Amniotic stem cell (primary cell): ENCODE results near the gene SMPD3.

Source experiments
- DNase-seq: peaks from one replicate; lab custom pipeline; 2025; lab: John Stamatoyannopoulos, UW

Gene SMPD3

GRCh38 chr16:68404736-68405345, 43.5 kb downstream of the SMPD3 start:
- no peak for DNase-seq

DNA sequence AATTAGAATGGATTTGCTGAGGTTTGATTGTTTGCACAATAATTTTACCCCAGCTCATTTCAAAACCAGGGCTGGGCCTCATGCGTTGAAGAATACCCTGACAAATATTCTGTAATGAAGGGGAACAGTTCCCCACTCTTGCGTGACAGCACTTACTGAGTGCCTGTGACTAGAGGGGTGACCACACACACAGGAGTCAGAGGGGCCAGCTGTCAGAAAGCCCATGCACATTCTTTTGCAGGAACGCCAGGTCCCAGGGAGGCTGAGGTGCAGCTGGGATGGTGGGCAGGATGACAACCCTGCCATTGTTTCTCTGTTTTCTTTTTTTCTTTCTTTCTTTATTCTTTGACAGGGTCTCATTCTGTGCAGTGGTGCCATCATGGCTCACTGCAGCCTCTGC, 44.6 kb downstream of the SMPD3 start:
- no peak for DNase-seq

- no peak for DNase-seq
Measured at GRCh38 chr16:68403177-68403576, 45.1 kb downstream of the SMPD3 start.

- no peak for DNase-seq
Measured at GRCh38 chr16:68402748-68403040, 45.6 kb downstream of the SMPD3 start.

DNA sequence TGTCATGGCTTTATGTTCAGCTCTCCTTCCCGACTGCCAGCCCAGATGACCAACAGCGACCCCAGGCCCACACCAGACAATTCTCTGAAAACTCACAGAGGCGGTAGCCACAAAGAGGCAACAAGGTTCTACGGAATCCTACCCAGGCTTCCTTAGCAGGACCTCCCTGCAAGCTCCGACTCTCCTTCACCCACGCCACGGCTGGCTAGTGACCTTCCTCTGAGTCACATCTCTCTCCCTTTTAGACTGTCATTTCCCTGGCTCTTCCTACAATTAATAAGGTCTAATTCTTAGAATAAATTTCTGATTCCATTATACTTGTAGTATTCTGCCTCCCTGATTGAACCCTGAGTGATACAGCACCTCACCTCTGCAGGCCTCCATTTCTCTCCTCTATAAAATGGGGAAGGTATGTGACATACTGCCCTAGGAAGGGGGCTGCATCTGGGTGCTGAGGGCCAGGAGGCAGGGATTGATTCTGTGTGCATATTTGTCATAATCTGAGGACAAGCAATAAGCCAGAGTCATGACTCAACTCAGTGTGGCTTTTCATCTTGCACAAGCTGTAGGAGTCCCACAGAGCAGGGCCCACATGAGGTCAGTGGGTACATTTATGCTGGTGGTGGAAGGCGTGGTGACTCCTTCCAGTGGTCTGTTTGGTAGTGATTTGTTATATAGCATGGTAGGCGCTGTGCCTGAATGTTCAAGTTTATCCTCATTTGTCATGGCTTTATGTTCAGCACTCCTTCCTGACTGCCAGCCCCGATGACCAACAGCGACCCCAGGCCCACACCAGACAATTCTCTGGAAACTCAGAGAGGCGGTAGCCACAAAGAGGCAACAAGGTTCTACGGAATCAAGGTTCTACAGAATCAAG, 46.2 kb downstream of the SMPD3 start:
- DNase-seq = no peak

DNA sequence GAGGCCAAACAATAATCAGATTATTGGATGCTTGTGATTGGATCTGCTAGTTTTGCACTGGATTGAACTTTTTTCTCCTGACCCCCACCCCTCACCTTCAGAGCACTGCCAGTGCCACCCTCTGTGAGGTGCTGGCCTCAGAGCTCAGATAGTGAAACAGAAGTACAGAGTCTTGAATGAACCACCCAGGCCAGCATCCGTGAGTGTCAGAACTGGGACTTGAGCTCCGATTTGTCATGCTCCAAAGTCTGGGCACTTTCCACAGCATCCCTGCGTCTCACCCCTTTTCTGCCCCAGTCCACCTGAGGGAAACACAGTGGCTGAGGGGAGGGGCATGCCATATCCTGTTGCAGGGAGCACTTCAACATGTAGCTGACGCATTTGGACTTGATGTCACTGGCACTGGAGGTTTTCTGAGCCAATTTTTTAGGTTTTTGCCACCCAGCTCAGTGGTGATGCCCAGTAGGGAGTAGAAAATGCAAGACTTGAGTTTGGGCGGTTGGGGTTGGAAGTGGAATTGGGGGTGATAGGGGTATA, 47.3 kb downstream of the SMPD3 start:
- DNase-seq = no peak

DNA sequence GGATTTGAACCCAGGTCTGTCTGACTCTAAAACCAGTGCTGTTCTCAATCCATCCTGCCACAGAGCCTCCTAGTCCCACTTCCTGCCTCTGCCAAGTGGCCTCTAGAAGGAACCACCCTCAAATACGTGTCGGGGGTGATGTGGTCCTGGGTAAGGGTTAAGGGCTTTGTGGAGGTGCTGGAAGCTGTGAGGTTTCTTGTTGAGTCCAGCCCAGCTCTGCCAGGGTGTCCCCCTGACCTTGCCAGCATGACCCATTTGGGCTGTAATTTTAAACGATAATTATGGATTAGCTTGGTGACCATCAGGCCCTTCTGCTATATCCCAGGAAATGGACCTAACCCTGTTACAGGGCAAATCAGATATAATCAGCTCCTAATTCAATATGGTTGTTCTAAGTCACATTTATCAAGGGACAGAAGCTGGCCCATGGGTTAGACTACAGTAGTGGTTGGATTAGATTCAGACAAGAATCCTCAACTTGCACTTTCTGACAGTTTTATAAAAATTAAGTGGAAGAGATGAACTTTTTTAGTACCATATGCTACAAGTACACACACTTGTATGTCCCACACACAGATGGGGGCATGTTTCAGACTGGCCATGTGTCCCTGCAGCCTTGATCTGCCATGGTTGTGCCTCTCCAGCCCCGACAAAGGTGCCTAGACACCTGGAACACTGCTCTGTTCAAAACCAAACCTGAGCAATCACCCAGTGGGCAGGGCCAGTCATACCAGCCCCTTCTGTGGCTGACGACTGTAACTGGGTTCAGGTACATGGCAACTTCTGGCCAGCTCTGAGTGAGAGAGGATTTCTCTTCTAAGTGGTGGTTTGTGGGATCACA, 48.0 kb downstream of the SMPD3 start:
- DNase-seq = no peak

- DNase-seq = no peak
Measured at GRCh38 chr16:68399456-68399855, 48.9 kb downstream of the SMPD3 start.

DNA sequence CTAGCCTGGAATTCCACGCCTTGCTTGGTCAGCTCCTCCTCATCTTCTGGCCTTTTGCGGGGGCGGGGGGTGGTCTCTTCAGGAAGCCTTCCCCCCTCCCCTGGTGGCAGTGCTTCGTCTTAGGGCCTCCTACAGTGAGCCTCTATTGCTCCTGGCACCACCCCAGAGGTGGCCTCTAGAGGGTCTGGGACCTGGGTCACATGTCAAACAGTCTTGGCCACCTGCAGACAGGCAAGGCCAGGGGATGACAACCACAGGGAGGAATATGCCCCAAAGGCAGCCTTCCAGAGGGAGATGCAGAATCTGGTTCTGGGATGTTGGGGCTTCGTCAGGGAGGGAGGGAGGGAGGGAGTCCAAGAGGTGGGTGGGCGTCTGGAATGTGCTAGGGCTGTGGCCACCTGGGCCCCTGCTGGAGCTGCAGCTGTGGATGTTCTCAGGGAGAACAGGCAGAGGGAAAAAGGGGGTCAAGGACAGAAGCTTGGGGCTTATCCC, 50.6 kb downstream of the SMPD3 start:
- DNase-seq = no peak

DNA sequence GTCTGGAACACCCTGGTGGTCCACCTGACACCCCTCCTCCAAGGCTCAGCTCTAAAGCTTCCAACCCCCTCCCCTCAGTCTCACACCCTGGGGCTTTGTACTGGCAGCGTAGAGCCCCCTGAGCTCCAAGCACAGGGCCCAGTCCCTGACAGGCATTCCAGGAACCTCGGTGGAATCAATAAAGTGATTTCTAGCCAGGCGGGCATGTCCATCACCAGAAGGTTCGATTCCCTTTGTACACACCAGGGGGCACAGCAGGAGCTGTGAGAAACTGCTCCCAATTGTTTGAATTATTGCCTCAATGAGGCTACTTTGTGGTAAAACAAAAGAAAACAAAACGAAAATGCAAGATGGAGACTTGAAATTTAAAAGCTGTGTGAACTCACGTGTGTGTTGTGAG, 51.8 kb downstream of the SMPD3 start:
- no peak for DNase-seq

DNA sequence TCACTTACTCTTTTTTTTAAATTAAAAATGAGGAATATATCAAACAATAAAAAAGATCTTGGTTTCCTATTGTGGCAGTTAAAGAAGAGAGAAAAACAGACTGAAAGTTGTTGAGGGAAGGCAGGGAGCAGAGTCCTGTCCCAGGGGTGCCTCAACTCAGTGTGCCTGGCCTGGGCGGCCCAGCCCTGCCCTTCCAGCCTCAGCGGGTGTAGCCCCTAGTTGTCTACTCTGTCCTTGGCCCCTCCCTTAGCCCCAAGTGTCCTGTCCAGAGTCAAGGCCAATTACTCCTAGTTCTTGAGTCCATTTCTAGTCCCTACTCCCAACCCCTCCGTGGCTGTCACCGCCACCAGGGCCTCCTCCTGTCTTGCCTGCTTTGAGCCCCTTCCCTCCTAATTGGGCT, 52.5 kb downstream of the SMPD3 start:
- DNase-seq = no peak

- DNase-seq = no peak
Measured at GRCh38 chr16:68395167-68395786, 53.0 kb downstream of the SMPD3 start.

DNA sequence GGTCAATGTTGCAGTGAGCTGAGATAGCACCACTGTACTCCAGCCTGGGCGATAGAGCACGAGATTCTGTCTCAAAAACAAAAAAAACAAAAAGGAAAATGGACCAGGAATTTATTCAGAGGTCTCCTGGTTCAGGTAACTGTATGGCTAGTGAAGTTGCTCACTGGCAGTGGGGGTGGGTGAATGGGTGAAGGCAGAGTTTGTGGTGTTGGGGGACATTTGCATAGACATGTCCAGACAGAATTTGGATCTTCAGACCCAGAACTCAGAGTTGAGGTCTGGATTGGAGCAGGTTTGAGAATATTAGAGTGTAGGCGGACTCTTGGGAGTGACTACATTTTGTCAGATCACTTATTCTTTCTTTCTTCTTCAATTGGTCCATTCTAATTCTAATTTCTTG, 55.0 kb downstream of the SMPD3 start:
- no peak for DNase-seq

DNA sequence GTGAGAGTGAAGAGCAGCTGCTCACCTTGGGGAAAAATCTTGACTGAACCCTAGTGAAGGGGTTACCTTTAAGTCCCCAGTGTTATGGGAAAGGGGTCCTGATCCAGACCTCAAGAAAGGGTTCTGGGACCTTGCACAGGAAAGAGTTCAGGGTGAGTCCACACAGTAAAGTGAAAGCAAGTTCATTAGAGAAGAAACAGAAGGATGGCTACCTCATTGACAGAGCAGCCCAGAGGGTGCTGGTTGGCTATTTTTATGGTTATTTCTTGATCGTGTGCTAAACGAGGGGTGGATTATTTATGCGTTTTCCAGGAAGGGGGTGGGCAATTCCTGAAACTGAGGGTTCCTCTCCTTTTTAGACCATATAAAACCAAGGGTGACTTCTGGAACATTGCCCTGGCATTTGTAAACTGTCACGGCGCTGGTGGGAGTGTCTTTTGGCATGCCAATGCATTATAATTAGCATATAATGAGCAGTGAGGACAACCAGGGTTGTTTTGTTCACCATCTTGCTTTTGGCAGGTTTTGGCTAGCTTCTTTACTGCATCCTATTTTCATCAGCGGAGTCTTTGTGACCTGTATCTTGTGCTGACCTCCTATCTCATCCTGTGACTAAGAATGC, 58.4 kb downstream of the SMPD3 start:
- no peak for DNase-seq

- DNase-seq = no peak
Measured at GRCh38 chr16:68389006-68389405, 59.3 kb downstream of the SMPD3 start.

- DNase-seq = no peak
Measured at GRCh38 chr16:68388124-68388523, 60.2 kb downstream of the SMPD3 start.

DNA sequence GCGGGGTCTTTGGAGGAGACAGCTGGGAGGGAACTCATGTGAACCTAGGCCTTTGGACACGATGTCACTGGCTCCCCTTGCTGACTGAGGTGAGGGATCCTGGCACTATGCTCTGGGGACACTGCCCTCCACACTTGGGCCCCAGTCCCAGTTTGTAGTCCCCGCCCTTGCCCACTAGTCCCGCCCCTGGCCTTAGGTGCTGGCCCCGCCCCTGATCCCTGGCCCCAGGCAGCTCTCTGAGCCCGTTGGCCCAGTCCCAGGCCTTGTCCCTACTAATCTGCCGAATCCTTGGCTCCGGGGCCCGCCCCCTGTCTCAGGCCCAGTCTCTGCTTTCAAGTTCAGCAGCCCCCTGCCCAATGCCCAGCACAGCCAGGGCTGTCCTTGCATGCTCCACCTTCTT, 61.0 kb downstream of the SMPD3 start:
- no peak for DNase-seq

GRCh38 chr16:68386628-68387027, 61.7 kb downstream of the SMPD3 start:
- no peak for DNase-seq

GRCh38 chr16:68385371-68385770, 62.9 kb downstream of the SMPD3 start:
- no peak for DNase-seq

GRCh38 chr16:68384288-68385161, 63.8 kb downstream of the SMPD3 start:
- no peak for DNase-seq

GRCh38 chr16:68383858-68384257, 64.5 kb downstream of the SMPD3 start:
- DNase-seq = no peak
